ENCODE data around the gene IL6ST. TPM values are rescaled to one million over a fixed set of nuclear protein-coding genes. Genes with fewer than 3 reads are reported as not detected.
"Not testable (repeated sequence)": the region's sequence is repeated elsewhere in the genome, so short reads cannot be mapped to it uniquely, and the experiment has no call there.

The IL6ST gene
- total and polyA plus RNA-seq, 12 donors, result 39.0 to 659 (median 292) TPM

GRCh38 chr5:55989860-55990259 lies 4.9 kb downstream of the IL6ST start:
- Histone ChIP-seq H3K27ac (peak overlapping the region in 2 of 5 donors; percentile 22 to 39), H3K36me3 (replicated peaks in 1 of 2) (peaks cover 0 to 4% of the 10 kb centered on the region in 2 donors), H3K4me3 (peak overlapping the region in 1 of 4 donors; percentile 32), H3K9me3 (replicated peaks in 1 of 3) (no peaks in the 10 kb centered on the region), H3K4me1 (replicated peaks in 1 of 2) (peaks cover 28 to 69% of the 10 kb centered on the region in 2 donors), H3K27me3 (no peaks in the 10 kb centered on the region)
- TF ChIP-seq CTCF (IDR thresholded peaks at IDR 0.05) (no peak), POLR2A (IDR thresholded peaks at IDR 0.05) (no peak)
- WGBS, 4 donors, result 66 to 77% (median 68%) methylated on average over 1 of the region's 1 CpG
- no peak for DNase-seq
- intact Hi-C loops (cut with DNase I), result loop anchor here in 1 of 2 donors (5.0 kb wide), 1 partner anchor 212 kb away; no protein-coding TSS in a partner anchor

DNA sequence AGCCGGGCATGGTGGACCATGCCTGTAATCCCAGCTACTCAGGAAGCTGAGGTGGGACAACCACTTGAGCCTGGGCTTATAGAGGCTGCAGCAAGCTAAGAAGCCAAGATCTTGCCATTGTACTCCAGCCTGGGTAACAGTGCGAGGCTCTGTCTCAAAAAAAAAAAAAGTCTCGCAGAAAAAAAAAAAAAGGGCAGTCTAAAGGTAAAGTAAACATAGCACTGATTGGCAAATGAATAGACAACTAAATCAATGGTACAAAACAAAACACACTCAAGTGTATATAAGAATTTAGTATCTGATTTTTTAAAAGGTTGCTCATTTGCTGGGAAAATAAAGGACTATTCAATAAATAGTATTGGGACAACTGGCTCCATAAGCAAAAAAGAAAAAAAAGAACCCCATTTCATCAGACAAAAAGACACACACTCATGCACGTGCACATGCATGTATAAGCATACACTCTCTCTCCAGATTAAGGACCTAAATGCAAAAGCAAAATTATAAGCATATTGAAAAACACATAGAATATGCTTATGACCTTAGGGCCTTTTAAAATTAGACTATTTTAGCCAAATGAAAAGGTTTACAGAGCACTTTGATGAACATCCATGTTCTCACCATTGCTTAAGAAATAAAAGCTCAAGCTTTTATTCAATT lies 5.7 kb downstream of the IL6ST start:
- WGBS, 4 donors, result 41 to 69% (median 59%) methylated on average over 4 of the region's 4 CpGs
- intact Hi-C loops (cut with DNase I), result loop anchor here in 1 of 2 donors (5.0 kb wide), 1 partner anchor 213 kb away; no protein-coding TSS in a partner anchor

GRCh38 chr5:55988428-55988827 lies 6.3 kb downstream of the IL6ST start:
- not testable (repeated sequence) for H3K9me3 ChIP-seq (replicated peaks in 1 of 3); DNase-seq; H3K36me3 ChIP-seq (replicated peaks in 1 of 2); H3K27ac ChIP-seq; H3K4me3 ChIP-seq; H3K27me3 ChIP-seq
- WGBS, 4 donors, result 95 to 99% (median 97%) methylated on average over 10 of the region's 10 CpGs
- H3K4me1 ChIP-seq (replicated peaks in 1 of 2), result peaks cover 28 to 83% of the 10 kb centered on the region in 2 donors
- intact Hi-C loops (cut with DNase I), result loop anchor here in 1 of 2 donors (5.0 kb wide), 1 partner anchor 214 kb away; no protein-coding TSS in a partner anchor

More for the DNA sequence above, 5.7 kb downstream of the IL6ST start:
- Histone ChIP-seq H3K27ac (no peak overlapping the region), H3K27me3 (no peaks in the 10 kb centered on the region), H3K4me3 (peak overlapping the region in 1 of 4 donors; percentile 32), H3K9me3 (replicated peaks in 1 of 3) (no peaks in the 10 kb centered on the region), H3K4me1 (replicated peaks in 1 of 2) (peaks cover 28 to 77% of the 10 kb centered on the region in 2 donors), H3K36me3 (replicated peaks in 1 of 2) (peaks cover 0 to 4% of the 10 kb centered on the region in 2 donors)
- TF ChIP-seq CTCF (IDR thresholded peaks at IDR 0.05), result no peak
- DNase-seq, result no peak

GRCh38 chr5:55986931-55987330 lies 7.8 kb downstream of the IL6ST start:
- Histone ChIP-seq H3K4me3 (no peak overlapping the region), H3K4me1 (replicated peaks in 1 of 2) (peaks cover 20 to 89% of the 10 kb centered on the region in 2 donors), H3K36me3 (replicated peaks in 1 of 2) (peaks cover 0 to 8% of the 10 kb centered on the region in 2 donors), H3K27ac (no peak overlapping the region), H3K9me3 (replicated peaks in 1 of 3) (no peaks in the 10 kb centered on the region), H3K27me3 (no peaks in the 10 kb centered on the region)
- intact Hi-C loops (cut with DNase I), result loop anchor here in 1 of 2 donors (5.0 kb wide), 1 partner anchor 215 kb away; no protein-coding TSS in a partner anchor
- 80 to 93% (median 87%) methylated on average over 4 of the region's 4 CpGs for WGBS, 4 donors
- DNase-seq, result no peak
- no peak for TF ChIP-seq POLR2A (IDR thresholded peaks at IDR 0.05)
- TF ChIP-seq CTCF (IDR thresholded peaks at IDR 0.05), result no peak

Data from adrenal gland (tissue), 12 donors.